Keratinocyte (primary cell): ENCODE data around the gene ABI1.

ENCODE experiments used
- EZH2 ChIP-seq: IDR thresholded peaks from one replicate; pipeline ENCODE4 v1.6.1; 2012; ENCODE audit warnings: inconsistent platforms, mild to moderate bottlenecking, low read length, moderate library complexity
- TF ChIP-seq, protein P1 (sequence below), 3 experiments: IDR thresholded peaks in 1 of 3; conservative IDR thresholded peaks in 1 of 3; optimal IDR thresholded peaks in 1 of 3; 2 replicates in 2 of 3; 3 replicates in 1 of 3; pipeline versions ENCODE3 to v1.5.1; 2011; ENCODE audit warnings: low read length in 3 of 3, mild to moderate bottlenecking in 3 of 3, moderate library complexity in 2 of 3, control low read depth in 1 of 3, inconsistent platforms in 1 of 3; ENCODE audit not compliant: insufficient read depth in 2 of 3; ENCODE audit errors: extremely low read depth in 1 of 3

GRCh38 chr10:26711324-26711723 lies 149.4 kb downstream of the ABI1 start:
- TF ChIP-seq, protein P1, sequence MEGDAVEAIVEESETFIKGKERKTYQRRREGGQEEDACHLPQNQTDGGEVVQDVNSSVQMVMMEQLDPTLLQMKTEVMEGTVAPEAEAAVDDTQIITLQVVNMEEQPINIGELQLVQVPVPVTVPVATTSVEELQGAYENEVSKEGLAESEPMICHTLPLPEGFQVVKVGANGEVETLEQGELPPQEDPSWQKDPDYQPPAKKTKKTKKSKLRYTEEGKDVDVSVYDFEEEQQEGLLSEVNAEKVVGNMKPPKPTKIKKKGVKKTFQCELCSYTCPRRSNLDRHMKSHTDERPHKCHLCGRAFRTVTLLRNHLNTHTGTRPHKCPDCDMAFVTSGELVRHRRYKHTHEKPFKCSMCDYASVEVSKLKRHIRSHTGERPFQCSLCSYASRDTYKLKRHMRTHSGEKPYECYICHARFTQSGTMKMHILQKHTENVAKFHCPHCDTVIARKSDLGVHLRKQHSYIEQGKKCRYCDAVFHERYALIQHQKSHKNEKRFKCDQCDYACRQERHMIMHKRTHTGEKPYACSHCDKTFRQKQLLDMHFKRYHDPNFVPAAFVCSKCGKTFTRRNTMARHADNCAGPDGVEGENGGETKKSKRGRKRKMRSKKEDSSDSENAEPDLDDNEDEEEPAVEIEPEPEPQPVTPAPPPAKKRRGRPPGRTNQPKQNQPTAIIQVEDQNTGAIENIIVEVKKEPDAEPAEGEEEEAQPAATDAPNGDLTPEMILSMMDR (optimal IDR thresholded peaks at IDR 0.05 in 1 of 3, IDR thresholded peaks at IDR 0.05 in 1 of 3, conservative IDR thresholded peaks at IDR 0.05 in 1 of 3; ENCODE audit: extremely low read depth in 1 of 3, insufficient read depth in 2 of 3, low read length in 3 of 3): no peak
- TF ChIP-seq EZH2: no peak
